Neural progenitor cell (in vitro differentiated cells): ENCODE data around the gene GLIS2.

Source experiments
- EZH2 ChIP-seq: fragments of 200-600 bp; sonication (generic); IDR thresholded peaks from 2 replicates; pipeline ENCODE4 v1.6.1; 2017; ENCODE audit warnings: antibody characterized with exemption, mild to moderate bottlenecking, moderate library complexity
- EZH2phosphoT487 ChIP-seq: fragments of 200-600 bp; sonication (generic); IDR thresholded peaks from 2 replicates; pipeline ENCODE4 v1.6.1; 2017; ENCODE audit warnings: antibody characterized with exemption
- TF ChIP-seq, protein P1 (sequence below): fragments of 200-600 bp; sonication (generic); IDR thresholded peaks from 2 replicates; pipeline ENCODE4 v1.5.1; 2017; ENCODE audit warnings: antibody characterized with exemption, mild to moderate bottlenecking

GRCh38 chr16:4377573-4378154 is 61.8 kb downstream of the GLIS2 start:
- TF ChIP-seq, protein P1, sequence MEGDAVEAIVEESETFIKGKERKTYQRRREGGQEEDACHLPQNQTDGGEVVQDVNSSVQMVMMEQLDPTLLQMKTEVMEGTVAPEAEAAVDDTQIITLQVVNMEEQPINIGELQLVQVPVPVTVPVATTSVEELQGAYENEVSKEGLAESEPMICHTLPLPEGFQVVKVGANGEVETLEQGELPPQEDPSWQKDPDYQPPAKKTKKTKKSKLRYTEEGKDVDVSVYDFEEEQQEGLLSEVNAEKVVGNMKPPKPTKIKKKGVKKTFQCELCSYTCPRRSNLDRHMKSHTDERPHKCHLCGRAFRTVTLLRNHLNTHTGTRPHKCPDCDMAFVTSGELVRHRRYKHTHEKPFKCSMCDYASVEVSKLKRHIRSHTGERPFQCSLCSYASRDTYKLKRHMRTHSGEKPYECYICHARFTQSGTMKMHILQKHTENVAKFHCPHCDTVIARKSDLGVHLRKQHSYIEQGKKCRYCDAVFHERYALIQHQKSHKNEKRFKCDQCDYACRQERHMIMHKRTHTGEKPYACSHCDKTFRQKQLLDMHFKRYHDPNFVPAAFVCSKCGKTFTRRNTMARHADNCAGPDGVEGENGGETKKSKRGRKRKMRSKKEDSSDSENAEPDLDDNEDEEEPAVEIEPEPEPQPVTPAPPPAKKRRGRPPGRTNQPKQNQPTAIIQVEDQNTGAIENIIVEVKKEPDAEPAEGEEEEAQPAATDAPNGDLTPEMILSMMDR: peak; percentile 36
- TF ChIP-seq EZH2 (no peak), EZH2phosphoT487 (no peak)
